Cardiac atrium fibroblast (primary cell): ENCODE data around the gene MATK. TPM values are rescaled to one million over a fixed set of nuclear protein-coding genes. Genes with fewer than 3 reads are reported as not detected.

ENCODE experiments used
- total RNA-seq: library from RNA; depleted of rRNA; stranded (reverse); fragments of >200 nt; gene quantifications from 2 replicates; pipeline ENCODE4 v1.2.3, GENCODE V29; 2015

Gene MATK, protein sequence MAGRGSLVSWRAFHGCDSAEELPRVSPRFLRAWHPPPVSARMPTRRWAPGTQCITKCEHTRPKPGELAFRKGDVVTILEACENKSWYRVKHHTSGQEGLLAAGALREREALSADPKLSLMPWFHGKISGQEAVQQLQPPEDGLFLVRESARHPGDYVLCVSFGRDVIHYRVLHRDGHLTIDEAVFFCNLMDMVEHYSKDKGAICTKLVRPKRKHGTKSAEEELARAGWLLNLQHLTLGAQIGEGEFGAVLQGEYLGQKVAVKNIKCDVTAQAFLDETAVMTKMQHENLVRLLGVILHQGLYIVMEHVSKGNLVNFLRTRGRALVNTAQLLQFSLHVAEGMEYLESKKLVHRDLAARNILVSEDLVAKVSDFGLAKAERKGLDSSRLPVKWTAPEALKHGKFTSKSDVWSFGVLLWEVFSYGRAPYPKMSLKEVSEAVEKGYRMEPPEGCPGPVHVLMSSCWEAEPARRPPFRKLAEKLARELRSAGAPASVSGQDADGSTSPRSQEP
- total RNA-seq, result not detected in 2 replicates

DNA sequence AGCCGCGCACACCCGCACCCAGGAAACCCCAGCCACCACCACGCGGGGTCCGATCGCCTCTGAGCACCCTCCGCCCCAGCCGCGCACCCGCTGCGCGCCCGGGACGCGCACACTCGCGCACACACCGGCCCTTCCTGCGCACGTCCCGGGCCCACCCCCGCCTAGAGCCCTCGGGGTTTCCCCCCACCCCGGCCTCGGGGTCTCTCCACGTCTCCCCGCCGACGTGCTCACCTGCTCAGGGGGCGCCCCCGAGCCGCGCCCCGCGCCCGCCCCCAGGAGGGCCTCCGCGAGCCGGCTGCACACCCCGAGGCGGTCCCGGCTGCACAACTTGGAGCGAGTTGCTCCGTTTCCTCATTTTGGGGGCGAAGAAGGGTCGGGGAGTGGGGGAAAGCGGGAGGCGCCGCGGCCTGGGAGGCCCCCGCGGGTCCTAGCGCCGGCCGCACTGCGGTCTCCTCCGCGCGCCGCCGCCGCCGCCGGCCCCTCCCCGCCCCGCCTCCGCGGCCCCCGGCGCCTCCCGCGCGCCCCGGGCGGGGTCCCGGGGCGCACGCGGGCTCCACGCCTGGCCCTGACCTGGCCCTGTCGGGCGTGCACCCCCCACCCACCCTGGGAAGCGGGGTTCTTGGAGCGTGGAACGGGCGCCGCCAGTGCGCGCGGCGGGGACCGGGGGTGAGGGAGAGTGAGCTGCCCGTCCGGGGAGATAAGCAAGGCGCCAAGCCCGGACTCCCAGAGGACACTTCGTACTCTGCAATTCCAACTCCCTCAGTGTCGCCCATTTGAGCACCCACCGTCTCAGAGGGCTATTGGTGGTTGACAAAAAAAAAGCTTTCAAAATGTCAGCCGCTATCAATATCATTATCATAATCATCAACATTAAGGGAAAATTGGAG is at the start of gene MATK:
MATK (minus strand) TSS at position 444 of the 887 bp plus-strand sequence. CDS start 1,246 bp downstream, outside the sequence.

DNA sequence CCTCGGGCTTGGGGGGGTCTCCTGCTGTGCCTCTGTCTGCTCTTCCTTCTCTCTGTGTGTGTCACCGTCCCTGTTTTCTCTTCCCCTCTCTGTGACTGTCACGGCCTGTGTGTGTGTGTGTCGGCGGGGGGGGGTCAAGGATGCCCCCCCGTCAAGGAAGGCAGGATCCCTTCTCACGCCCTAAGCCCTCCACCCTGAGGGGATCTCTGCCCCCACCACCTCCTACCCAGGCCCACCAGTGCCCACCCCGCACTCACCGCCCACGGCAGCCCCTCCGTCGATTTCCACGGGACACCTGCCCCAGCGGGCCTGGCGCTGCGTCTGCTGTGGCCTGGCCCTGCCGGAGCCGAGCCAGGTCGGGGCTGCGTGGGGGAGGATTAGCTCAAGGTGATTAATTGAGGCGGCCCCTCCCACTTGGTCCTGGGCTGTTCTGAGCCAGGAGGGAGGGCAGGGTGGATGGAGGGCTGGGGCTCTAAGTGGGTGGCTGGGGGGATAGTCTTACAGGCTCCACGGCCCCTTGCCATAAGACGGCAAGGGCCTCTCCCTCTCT is 14.2 kb downstream of the MATK start, which contains the start of gene RAX2:
RAX2 (minus strand) TSS at position 323 of the 550 bp plus-strand sequence. CDS start 486 bp downstream, outside the sequence.

DNA sequence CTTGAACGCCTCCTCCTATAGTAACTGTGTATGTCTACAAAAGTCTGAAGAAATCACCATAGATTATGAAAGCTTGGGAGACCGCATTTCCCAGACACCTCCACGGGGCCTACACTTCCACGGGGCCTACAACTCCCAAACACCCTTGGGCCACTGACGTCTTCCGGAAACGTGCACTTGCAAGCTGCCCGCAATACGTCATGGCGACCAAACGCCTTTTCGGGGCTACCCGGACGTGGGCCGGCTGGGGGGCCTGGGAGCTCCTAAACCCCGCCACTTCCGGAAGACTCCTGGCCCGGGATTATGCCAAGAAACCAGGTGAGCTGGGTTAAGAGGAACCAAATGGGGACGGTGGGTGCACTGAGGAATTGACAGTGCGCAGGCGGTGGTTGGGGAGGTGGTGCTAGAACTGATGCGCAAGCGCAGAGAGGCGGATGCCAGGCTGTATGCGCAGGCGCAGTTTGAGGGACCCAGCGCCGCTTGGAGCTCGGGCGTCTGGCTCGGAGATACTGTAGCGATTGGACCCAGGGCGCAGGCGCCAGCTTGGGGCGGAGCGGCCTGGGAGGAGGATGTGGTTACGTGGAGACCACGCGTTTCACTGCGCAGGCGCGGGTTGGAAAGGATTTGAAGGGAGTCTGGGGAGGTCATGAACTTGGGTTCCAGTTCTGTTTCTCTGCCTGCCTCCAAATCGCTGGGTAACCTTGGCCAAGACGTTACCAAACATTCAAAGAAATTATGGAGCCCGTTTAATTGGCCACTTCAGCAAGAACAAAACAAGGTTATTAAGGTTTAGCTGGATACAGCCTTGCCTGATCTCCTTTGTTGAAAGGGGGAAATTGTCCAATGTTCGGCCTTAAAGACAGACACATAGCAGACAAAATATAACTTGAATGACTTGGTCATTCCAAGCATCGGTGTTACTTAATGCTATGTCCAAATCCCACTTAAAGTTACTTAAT is 23.4 kb downstream of the MATK start, which contains the start of gene MRPL54:
MRPL54 (plus strand) TSS at position 182 of the 959 bp plus-strand sequence; CDS start at position 201, 19 bp downstream.

DNA sequence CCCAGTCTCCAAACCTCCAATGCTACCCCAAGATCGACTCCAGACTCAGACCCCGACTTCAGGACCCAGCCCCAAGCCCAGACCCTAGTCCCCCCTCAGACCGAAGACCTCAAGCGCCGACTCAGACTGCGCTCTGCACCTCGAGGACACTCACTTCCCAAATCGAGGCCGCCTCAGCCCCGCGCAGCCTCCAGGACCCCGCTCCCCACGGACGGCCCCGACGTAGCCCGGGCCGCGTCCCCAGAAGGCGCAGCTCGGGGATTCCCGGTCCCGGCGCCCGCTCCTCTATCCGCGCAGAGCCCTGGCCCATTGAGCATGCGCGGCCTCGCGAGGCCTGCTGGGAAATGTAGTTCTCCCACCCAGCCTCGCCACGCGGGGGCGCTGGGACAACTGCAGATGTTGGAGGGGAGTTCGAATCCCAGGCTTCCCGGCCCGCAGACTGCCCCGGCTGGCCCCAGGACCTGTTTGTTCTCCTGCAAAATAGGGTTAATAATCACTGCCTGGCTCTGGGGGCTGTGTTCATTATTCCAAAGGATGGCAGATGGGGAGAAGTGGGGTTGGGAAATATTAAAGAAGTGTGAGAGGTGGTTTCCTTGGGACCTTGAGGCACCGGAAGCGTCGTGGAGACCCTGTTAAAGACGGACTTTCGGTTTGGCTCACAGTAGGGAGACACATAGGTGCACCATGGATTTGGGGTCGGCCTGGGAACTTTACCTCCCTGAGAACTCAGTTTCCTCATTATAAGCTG is 24.6 kb downstream of the MATK start, which contains the start of gene APBA3:
APBA3 (minus strand) TSS at position 311 of the 748 bp plus-strand sequence. CDS start 1,428 bp downstream, outside the sequence.

Other genes starting within 250 kb of the MATK start
- not detected in 2 replicates for gene TEKTIP1, start 247.2 kb downstream of the MATK start, total RNA-seq
- 72.6 and 80.2 TPM in 2 replicates for gene MFSD12, start 228.8 kb downstream of the MATK start, total RNA-seq
- 75.0 and 88.5 TPM in 2 replicates for gene HMG20B, start 213.4 kb downstream of the MATK start, total RNA-seq
- 0.18 and 0.32 TPM in 2 replicates for gene GIPC3, start 200.9 kb downstream of the MATK start, total RNA-seq
- gene TBXA2R, start 179.5 kb downstream of the MATK start, total RNA-seq, result 1.3 and 4.2 TPM in 2 replicates
- 19.0 and 26.4 TPM in 2 replicates for gene CACTIN, start 159.6 kb downstream of the MATK start, total RNA-seq
- 32.7 and 38.6 TPM in 2 replicates for gene PIP5K1C, start 85.9 kb downstream of the MATK start, total RNA-seq
- not detected in 2 replicates for gene TJP3, start 78.0 kb downstream of the MATK start, total RNA-seq
- gene APBA3, start 24.7 kb downstream of the MATK start, total RNA-seq, result 17.9 and 25.6 TPM in 2 replicates
- 51.7 and 57.4 TPM in 2 replicates for gene MRPL54, start 23.7 kb downstream of the MATK start, total RNA-seq
- gene RAX2, start 14.2 kb downstream of the MATK start, total RNA-seq, result not detected in 2 replicates
- gene ZFR2, start 82.7 kb upstream of the MATK start, total RNA-seq, result not detected in 2 replicates
- gene ATCAY, start 94.3 kb upstream of the MATK start, total RNA-seq, result not detected in 2 replicates
- gene NMRK2, start 146.7 kb upstream of the MATK start, total RNA-seq, result not detected in 2 replicates
- gene DAPK3, start 184.7 kb upstream of the MATK start, total RNA-seq, result 81.3 and 105 TPM in 2 replicates
- 3,114 and 3,417 TPM in 2 replicates for gene EEF2, start 199.1 kb upstream of the MATK start, total RNA-seq
- gene PIAS4, start 221.4 kb upstream of the MATK start, total RNA-seq, result 14.6 and 18.2 TPM in 2 replicates